ENCODE data around the gene RAB30.

GRCh38 chr11:83039566-83039965 lies 32.1 kb downstream of the RAB30 start:
- TF ChIP-seq EP300 (IDR thresholded peaks at IDR 0.05; ENCODE audit: borderline replicate concordance) = no peak
- no peak for TF ChIP-seq USF1 (IDR thresholded peaks at IDR 0.05)
- no peak for TF ChIP-seq CEBPB (IDR thresholded peaks at IDR 0.05)
- TF ChIP-seq RAD21 (IDR thresholded peaks at IDR 0.05; ENCODE audit: low read depth) = no peak
- no peak for TF ChIP-seq TEAD4 (IDR thresholded peaks at IDR 0.05)
- TF ChIP-seq TCF12 (IDR thresholded peaks at IDR 0.05; ENCODE audit: low read depth) = no peak
- no peak for TF ChIP-seq CREB1 (IDR thresholded peaks at IDR 0.05; ENCODE audit: low read depth)
- no peak for TF ChIP-seq MAX (IDR thresholded peaks at IDR 0.05)
- no peak for TF ChIP-seq TAF1 (IDR thresholded peaks at IDR 0.05; ENCODE audit: low read depth)
- no peak for TF ChIP-seq NFIC (IDR thresholded peaks at IDR 0.05)
- TF ChIP-seq ZBTB7A (IDR thresholded peaks at IDR 0.05; ENCODE audit: low read depth) = no peak
- TF ChIP-seq, protein P1, sequence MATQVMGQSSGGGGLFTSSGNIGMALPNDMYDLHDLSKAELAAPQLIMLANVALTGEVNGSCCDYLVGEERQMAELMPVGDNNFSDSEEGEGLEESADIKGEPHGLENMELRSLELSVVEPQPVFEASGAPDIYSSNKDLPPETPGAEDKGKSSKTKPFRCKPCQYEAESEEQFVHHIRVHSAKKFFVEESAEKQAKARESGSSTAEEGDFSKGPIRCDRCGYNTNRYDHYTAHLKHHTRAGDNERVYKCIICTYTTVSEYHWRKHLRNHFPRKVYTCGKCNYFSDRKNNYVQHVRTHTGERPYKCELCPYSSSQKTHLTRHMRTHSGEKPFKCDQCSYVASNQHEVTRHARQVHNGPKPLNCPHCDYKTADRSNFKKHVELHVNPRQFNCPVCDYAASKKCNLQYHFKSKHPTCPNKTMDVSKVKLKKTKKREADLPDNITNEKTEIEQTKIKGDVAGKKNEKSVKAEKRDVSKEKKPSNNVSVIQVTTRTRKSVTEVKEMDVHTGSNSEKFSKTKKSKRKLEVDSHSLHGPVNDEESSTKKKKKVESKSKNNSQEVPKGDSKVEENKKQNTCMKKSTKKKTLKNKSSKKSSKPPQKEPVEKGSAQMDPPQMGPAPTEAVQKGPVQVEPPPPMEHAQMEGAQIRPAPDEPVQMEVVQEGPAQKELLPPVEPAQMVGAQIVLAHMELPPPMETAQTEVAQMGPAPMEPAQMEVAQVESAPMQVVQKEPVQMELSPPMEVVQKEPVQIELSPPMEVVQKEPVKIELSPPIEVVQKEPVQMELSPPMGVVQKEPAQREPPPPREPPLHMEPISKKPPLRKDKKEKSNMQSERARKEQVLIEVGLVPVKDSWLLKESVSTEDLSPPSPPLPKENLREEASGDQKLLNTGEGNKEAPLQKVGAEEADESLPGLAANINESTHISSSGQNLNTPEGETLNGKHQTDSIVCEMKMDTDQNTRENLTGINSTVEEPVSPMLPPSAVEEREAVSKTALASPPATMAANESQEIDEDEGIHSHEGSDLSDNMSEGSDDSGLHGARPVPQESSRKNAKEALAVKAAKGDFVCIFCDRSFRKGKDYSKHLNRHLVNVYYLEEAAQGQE (IDR thresholded peaks at IDR 0.05; ENCODE audit: low read depth) = no peak
- TF ChIP-seq EGR1 (IDR thresholded peaks at IDR 0.05) = no peak
- TF ChIP-seq FOXM1 (IDR thresholded peaks at IDR 0.05; ENCODE audit: borderline replicate concordance, low read depth) = no peak

All from Ishikawa (cell line).